Activated T-helper 17 cell treated with anti-CD3 and anti-CD28 coated beads, Interleukin-2, amount 50 U/mL, for 72 hours (primary cell): ENCODE measurements around the gene SORCS3. TPM values are rescaled to one million over a fixed set of nuclear protein-coding genes. Genes with fewer than 3 reads are reported as not detected.

Source experiments
- ATAC-seq: fragments of 150-1000 bp; cut with Tn5 transposase; replicated peaks from 2 replicates; pipeline ENCODE4 v1.10.0; 2021; ENCODE audit warnings: mild to moderate bottlenecking, moderate library complexity
- H3K27ac Mint-ChIP-seq: one replicate; pipeline ENCODE4 v1.8.0; 2022; ENCODE audit warnings: mixed read lengths
- H3K27me3 Mint-ChIP-seq: one replicate; pipeline ENCODE4 v1.8.0; 2022; ENCODE audit warnings: mixed read lengths
- H3K36me3 Mint-ChIP-seq: one replicate; pipeline ENCODE4 v1.8.0; 2022; ENCODE audit warnings: low read depth, mild to moderate bottlenecking, mixed read lengths
- H3K4me1 Mint-ChIP-seq: one replicate; pipeline ENCODE4 v1.8.0; 2022; ENCODE audit warnings: mixed read lengths
- H3K4me3 Mint-ChIP-seq: one replicate; pipeline ENCODE4 v1.8.0; 2022; ENCODE audit warnings: mild to moderate bottlenecking, mixed read lengths
- H3K9me3 Mint-ChIP-seq: one replicate; pipeline ENCODE4 v1.8.0; 2022; ENCODE audit warnings: mixed read lengths
- total RNA-seq, 2 donors: library from RNA; stranded (reverse); gene quantifications; one replicate each; pipeline ENCODE4 v1.2.3, GENCODE V29; 2022

SORCS3 gene
- total RNA-seq, 2 donors from 2014 or later = not detected

DNA sequence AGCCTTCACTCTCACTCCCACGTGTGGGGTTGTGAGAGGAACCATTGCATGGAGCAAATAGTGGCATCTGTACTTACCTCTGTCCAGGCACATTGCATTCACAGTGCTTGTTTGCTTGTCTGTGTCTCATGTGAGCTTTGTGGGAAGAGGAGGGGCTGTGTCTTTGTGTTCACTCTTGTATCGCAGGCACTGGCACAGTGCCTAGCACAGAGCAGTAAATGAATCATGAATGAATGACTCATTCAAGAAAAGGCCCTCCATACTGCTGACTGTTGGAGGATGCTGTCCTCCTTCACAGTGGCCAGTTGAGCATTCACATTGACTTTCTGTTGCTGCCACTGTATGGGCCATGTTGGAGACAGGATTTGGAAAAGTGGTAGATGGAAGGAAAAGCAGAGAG is 125.3 kb downstream of the SORCS3 start:
- Mint-ChIP-seq H3K9me3 (no peaks in the 10 kb centered on the region), H3K27ac (no peak overlapping the region), H3K4me3 (no peak overlapping the region), H3K36me3 (no peaks in the 10 kb centered on the region), H3K4me1 (no peaks in the 10 kb centered on the region), H3K27me3 (peaks cover 15% of the 10 kb centered on the region)
- ATAC-seq = peak; percentile 38

GRCh38 chr10:104767282-104767681 is 126.2 kb downstream of the SORCS3 start:
- H3K36me3 Mint-ChIP-seq = no peaks in the 10 kb centered on the region
- H3K27me3 Mint-ChIP-seq = peaks cover 13% of the 10 kb centered on the region
- ATAC-seq = no peak

DNA sequence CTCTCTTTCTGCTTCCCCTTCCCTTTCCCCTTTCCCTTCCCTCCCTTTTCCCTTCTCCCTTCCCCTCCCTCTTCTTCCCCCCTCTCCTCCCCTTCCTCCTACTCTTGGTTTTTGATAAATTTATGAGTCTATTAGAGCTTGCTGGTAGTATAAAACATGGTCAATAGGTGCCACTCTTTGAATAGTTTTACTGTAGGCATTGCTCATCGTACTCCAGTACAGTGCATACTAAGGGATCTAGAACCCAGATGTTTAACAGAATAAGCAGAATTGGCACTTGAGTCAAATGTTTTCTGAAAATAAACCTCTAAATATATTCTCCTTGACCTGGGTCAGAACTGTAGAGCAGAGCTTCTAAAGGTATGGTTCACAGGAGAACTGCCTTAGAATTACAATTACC is 126.7 kb downstream of the SORCS3 start:
- Mint-ChIP-seq H3K27ac (no peak overlapping the region), H3K36me3 (no peaks in the 10 kb centered on the region), H3K4me1 (no peaks in the 10 kb centered on the region), H3K9me3 (no peaks in the 10 kb centered on the region), H3K27me3 (peaks cover 13% of the 10 kb centered on the region), H3K4me3 (no peak overlapping the region)
- ATAC-seq = no peak

More at GRCh38 chr10:104767282-104767681, 126.2 kb downstream of the SORCS3 start:
- H3K9me3 Mint-ChIP-seq = no peaks in the 10 kb centered on the region
- no peak overlapping the region for H3K4me3 Mint-ChIP-seq
- H3K4me1 Mint-ChIP-seq = no peaks in the 10 kb centered on the region
- no peak overlapping the region for H3K27ac Mint-ChIP-seq

DNA sequence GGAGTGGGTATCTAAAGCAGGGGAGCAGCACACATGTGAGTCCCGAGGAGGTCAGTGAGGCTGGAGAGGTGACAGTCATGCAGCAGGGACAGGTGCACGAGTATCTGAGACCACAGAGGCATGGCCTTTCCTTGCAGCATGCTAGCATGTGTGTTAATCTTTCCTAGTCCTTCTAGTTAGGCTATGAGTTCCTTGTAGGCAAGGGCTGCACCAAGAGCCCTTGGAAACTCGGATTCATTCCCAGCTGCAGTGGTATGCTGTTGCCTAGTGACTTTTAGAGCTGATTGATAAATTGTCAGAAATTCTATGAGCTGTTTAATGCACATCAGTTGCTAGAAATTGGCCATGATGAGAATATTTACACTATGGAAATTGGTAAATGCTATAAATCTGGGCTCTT is 132.0 kb downstream of the SORCS3 start:
- H3K36me3 Mint-ChIP-seq = no peaks in the 10 kb centered on the region
- H3K4me1 Mint-ChIP-seq = no peaks in the 10 kb centered on the region
- no peaks in the 10 kb centered on the region for H3K9me3 Mint-ChIP-seq
- H3K27me3 Mint-ChIP-seq = peaks cover 19% of the 10 kb centered on the region
- H3K4me3 Mint-ChIP-seq = no peak overlapping the region
- ATAC-seq = no peak
- no peak overlapping the region for H3K27ac Mint-ChIP-seq

- Mint-ChIP-seq H3K27ac (no peak overlapping the region), H3K9me3 (no peaks in the 10 kb centered on the region), H3K36me3 (no peaks in the 10 kb centered on the region), H3K27me3 (peaks cover 18% of the 10 kb centered on the region), H3K4me1 (no peaks in the 10 kb centered on the region), H3K4me3 (no peak overlapping the region)
- no peak for ATAC-seq
These were observed 133.1 kb downstream of the SORCS3 start for GRCh38 chr10:104774234-104774633.

- H3K27ac Mint-ChIP-seq = no peak overlapping the region
- ATAC-seq = no peak
- no peak overlapping the region for H3K4me3 Mint-ChIP-seq
- no peaks in the 10 kb centered on the region for H3K9me3 Mint-ChIP-seq
- no peaks in the 10 kb centered on the region for H3K4me1 Mint-ChIP-seq
- H3K27me3 Mint-ChIP-seq = peaks cover 25% of the 10 kb centered on the region
- H3K36me3 Mint-ChIP-seq = no peaks in the 10 kb centered on the region
These were observed 136.2 kb downstream of the SORCS3 start for GRCh38 chr10:104777086-104777799.

- Mint-ChIP-seq H3K27ac (no peak overlapping the region), H3K36me3 (no peaks in the 10 kb centered on the region), H3K9me3 (no peaks in the 10 kb centered on the region), H3K4me3 (no peak overlapping the region), H3K4me1 (no peaks in the 10 kb centered on the region), H3K27me3 (peaks cover 21% of the 10 kb centered on the region)
- ATAC-seq = no peak
These were observed 137.3 kb downstream of the SORCS3 start for GRCh38 chr10:104778371-104778770.

GRCh38 chr10:104779701-104780100 is 138.6 kb downstream of the SORCS3 start:
- H3K36me3 Mint-ChIP-seq = no peaks in the 10 kb centered on the region
- H3K4me3 Mint-ChIP-seq = no peak overlapping the region
- ATAC-seq = no peak
- no peaks in the 10 kb centered on the region for H3K9me3 Mint-ChIP-seq
- no peaks in the 10 kb centered on the region for H3K4me1 Mint-ChIP-seq
- H3K27ac Mint-ChIP-seq = no peak overlapping the region
- peaks cover 21% of the 10 kb centered on the region for H3K27me3 Mint-ChIP-seq

GRCh38 chr10:104780165-104780564 is 139.1 kb downstream of the SORCS3 start:
- no peak overlapping the region for H3K27ac Mint-ChIP-seq
- no peaks in the 10 kb centered on the region for H3K36me3 Mint-ChIP-seq
- ATAC-seq = no peak
- H3K27me3 Mint-ChIP-seq = peaks cover 21% of the 10 kb centered on the region
- H3K9me3 Mint-ChIP-seq = no peaks in the 10 kb centered on the region
- H3K4me3 Mint-ChIP-seq = no peak overlapping the region
- H3K4me1 Mint-ChIP-seq = no peaks in the 10 kb centered on the region

DNA sequence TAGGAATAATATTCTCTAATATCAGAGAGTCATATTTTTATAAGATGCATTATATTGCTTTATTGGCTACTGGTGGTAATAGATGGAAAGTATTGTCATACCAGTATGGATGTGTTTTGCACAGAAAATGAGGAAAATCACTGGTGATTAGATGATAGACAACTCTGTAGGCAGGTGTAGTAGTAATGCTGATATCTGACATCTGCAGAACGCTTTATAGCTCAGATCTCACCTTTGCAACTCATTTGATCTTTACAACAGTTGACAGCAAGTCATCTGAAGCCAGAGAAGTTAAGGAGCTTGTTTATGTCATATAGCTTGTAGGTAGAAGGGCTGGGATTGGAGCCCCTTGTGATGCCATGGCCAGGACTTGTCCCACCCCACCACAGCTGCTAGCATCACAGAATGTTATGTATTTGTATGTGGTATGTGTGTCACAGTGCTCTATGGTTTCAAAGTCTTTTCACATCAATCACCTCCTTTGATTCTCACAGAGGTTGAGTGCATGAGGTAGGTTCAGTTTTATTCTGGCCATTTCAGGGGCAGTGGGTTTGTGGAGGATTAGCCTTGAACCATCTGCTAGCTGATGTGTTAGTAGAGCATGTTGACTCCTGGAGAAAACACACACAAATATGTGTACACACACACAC is 140.0 kb downstream of the SORCS3 start:
- no peak for ATAC-seq
- Mint-ChIP-seq H3K27ac (no peak overlapping the region), H3K27me3 (peaks cover 21% of the 10 kb centered on the region)

DNA sequence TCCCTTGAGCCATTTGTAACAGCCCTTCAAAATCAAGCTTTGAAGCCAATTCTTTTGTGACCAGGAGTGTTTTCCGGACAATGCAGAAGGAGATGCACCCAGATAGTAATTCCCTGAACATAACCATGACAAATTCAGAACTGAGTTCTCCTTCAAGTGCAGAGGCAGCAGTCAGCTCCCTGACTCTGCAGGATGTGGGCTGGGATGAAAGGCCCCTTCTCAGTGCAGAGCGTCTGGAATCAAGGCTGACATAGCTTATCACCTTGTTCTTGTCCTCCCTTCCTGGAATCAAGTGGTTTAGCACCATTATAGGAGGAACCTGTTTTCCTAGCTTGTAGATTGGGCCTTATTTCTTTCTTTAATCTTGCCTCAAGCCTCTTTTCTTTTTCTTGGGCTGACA is 143.4 kb downstream of the SORCS3 start:
- peaks cover 24% of the 10 kb centered on the region for H3K27me3 Mint-ChIP-seq
- H3K9me3 Mint-ChIP-seq = no peaks in the 10 kb centered on the region
- H3K4me1 Mint-ChIP-seq = no peaks in the 10 kb centered on the region
- H3K4me3 Mint-ChIP-seq = no peak overlapping the region
- no peak for ATAC-seq
- no peak overlapping the region for H3K27ac Mint-ChIP-seq
- no peaks in the 10 kb centered on the region for H3K36me3 Mint-ChIP-seq

More for the DNA sequence above, 140.0 kb downstream of the SORCS3 start:
- Mint-ChIP-seq H3K4me3 (no peak overlapping the region), H3K9me3 (no peaks in the 10 kb centered on the region), H3K36me3 (no peaks in the 10 kb centered on the region), H3K4me1 (no peaks in the 10 kb centered on the region)

- H3K9me3 Mint-ChIP-seq = no peaks in the 10 kb centered on the region
- no peak overlapping the region for H3K27ac Mint-ChIP-seq
These were observed 150.4 kb downstream of the SORCS3 start for GRCh38 chr10:104791471-104791870.

GRCh38 chr10:104795411-104795810 is 154.3 kb downstream of the SORCS3 start:
- H3K4me1 Mint-ChIP-seq = no peaks in the 10 kb centered on the region
- no peak overlapping the region for H3K4me3 Mint-ChIP-seq

More at GRCh38 chr10:104791471-104791870, 150.4 kb downstream of the SORCS3 start:
- Mint-ChIP-seq H3K4me3 (no peak overlapping the region), H3K27me3 (peaks cover 22% of the 10 kb centered on the region), H3K4me1 (no peaks in the 10 kb centered on the region), H3K36me3 (no peaks in the 10 kb centered on the region)
- ATAC-seq = no peak

GRCh38 chr10:104796823-104797222 is 155.7 kb downstream of the SORCS3 start:
- Mint-ChIP-seq H3K4me1 (no peaks in the 10 kb centered on the region), H3K36me3 (no peaks in the 10 kb centered on the region), H3K27me3 (peaks cover 17% of the 10 kb centered on the region), H3K27ac (no peak overlapping the region), H3K4me3 (no peak overlapping the region), H3K9me3 (peaks cover 3% of the 10 kb centered on the region)
- no peak for ATAC-seq

More at GRCh38 chr10:104795411-104795810, 154.3 kb downstream of the SORCS3 start:
- no peaks in the 10 kb centered on the region for H3K36me3 Mint-ChIP-seq
- no peak overlapping the region for H3K27ac Mint-ChIP-seq
- H3K27me3 Mint-ChIP-seq = peaks cover 17% of the 10 kb centered on the region
- no peak for ATAC-seq
- peaks cover 3% of the 10 kb centered on the region for H3K9me3 Mint-ChIP-seq

GRCh38 chr10:104802941-104803340 is 161.9 kb downstream of the SORCS3 start:
- H3K9me3 Mint-ChIP-seq = peaks cover 3% of the 10 kb centered on the region
- no peak overlapping the region for H3K27ac Mint-ChIP-seq
- no peaks in the 10 kb centered on the region for H3K36me3 Mint-ChIP-seq
- ATAC-seq = no peak
- H3K4me3 Mint-ChIP-seq = no peak overlapping the region
- H3K27me3 Mint-ChIP-seq = peaks cover 19% of the 10 kb centered on the region
- no peaks in the 10 kb centered on the region for H3K4me1 Mint-ChIP-seq
